ENCODE data around the gene PCDHA9. TPM values are rescaled to one million over a fixed set of nuclear protein-coding genes. Genes with fewer than 3 reads are reported as not detected.
"Not testable (repeated sequence)": the region's sequence is repeated elsewhere in the genome, so short reads cannot be mapped to it uniquely, and the experiment has no call there.

PCDHA9 gene
- total RNA-seq, 1 experiment from 2014 or later = not detected

GRCh38 chr5:140833993-140834392, 14.2 kb upstream of the PCDHA9 start, which contains the start of gene PCDHA7:
Gene PCDHA7, plus strand, starts transcription at chr5:140834269. Its CDS starts 115 bp downstream, at chr5:140834384.
- H3K27ac ChIP-seq = no peak within 1 kb of the TSS
- no peaks in the 10 kb centered on the region for H4K20me1 ChIP-seq (ENCODE audit: insufficient read depth)
- no peaks in the 10 kb centered on the region for H3K9me2 ChIP-seq (ENCODE audit: insufficient read depth)
- no peaks in the 10 kb centered on the region for H3F3A ChIP-seq (ENCODE audit: insufficient read depth, low read depth)
- ChIA-PET POLR2A (ENCODE audit: unreplicated experiment) (no interaction called here), CTCF (no interaction called here)
- H2AFZ ChIP-seq = no peak within 1 kb of the TSS
- intact Hi-C loops (cut with micrococcal nuclease; ENCODE audit: unreplicated experiment) = no loop called here
- no peaks in the 10 kb centered on the region; the same call in 1 of the 2 replicates for H3K9me3 ChIP-seq (ENCODE audit: insufficient read depth, low read depth)
- no peaks in the 10 kb centered on the region for H3K27me3 ChIP-seq (ENCODE audit: insufficient read depth, low read depth)
- BruUV-seq (replicated peaks) = no TSS peak
- H3K36me3 ChIP-seq (ENCODE audit: low read depth) = no peaks in the 10 kb centered on the region
- no peaks in the 10 kb centered on the region for H3K4me1 ChIP-seq (replicated peaks; ENCODE audit: insufficient read depth)
- H3K4me3 ChIP-seq = no peak within 1 kb of the TSS
- DNase-seq = no peak
- H3K4me2 ChIP-seq = no peak within 1 kb of the TSS
- TF ChIP-seq CTCF (conservative IDR thresholded peaks at IDR 0.05) (0 out of 2 replicates have a peak, but pooled peaks have one; percentile 19), EZH2 (IDR thresholded peaks at IDR 0.05; ENCODE audit: low read depth) (no peak)
- H3K79me2 ChIP-seq (ENCODE audit: low read depth) = no peaks in the 10 kb centered on the region

DNA sequence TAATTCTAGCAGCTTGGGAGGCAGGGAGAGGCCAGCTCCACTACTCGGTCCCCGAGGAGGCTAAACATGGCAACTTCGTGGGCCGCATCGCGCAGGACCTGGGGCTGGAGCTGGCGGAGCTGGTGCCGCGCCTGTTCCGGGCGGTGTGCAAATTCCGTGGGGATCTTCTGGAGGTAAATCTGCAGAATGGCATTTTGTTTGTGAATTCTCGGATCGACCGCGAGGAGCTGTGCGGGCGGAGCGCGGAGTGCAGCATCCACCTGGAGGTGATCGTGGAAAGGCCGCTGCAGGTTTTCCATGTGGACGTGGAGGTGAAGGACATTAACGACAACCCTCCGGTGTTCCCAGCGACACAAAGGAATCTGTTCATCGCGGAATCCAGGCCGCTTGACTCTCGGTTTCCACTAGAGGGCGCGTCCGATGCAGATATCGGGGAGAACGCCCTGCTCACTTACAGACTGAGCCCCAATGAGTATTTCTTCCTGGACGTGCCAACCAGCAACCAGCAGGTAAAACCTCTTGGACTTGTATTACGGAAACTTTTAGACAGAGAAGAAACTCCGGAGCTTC, 13.7 kb upstream of the PCDHA9 start:
- H3K27me3 ChIP-seq (ENCODE audit: insufficient read depth, low read depth); H3K27ac ChIP-seq; H3K9me2 ChIP-seq (ENCODE audit: insufficient read depth); intact Hi-C loops (cut with micrococcal nuclease; ENCODE audit: unreplicated experiment); BruUV-seq (replicated peaks); H3K4me3 ChIP-seq; H3K36me3 ChIP-seq (ENCODE audit: low read depth); H3F3A ChIP-seq (ENCODE audit: insufficient read depth, low read depth); H3K4me2 ChIP-seq; H3K4me1 ChIP-seq (replicated peaks; ENCODE audit: insufficient read depth); H2AFZ ChIP-seq; H3K9me3 ChIP-seq (ENCODE audit: insufficient read depth, low read depth); H4K20me1 ChIP-seq (ENCODE audit: insufficient read depth); DNase-seq; CTCF ChIA-PET; POLR2A ChIA-PET (ENCODE audit: unreplicated experiment); H3K79me2 ChIP-seq (ENCODE audit: low read depth): not testable (repeated sequence)

GRCh38 chr5:140835622-140836510, 12.3 kb upstream of the PCDHA9 start:
- ChIA-PET CTCF (no interaction called here), POLR2A (ENCODE audit: unreplicated experiment) (no interaction called here)
- no peaks in the 10 kb centered on the region for H3K27me3 ChIP-seq (ENCODE audit: insufficient read depth, low read depth)
- H3K4me1 ChIP-seq (replicated peaks; ENCODE audit: insufficient read depth) = no peaks in the 10 kb centered on the region
- H3K79me2 ChIP-seq (ENCODE audit: low read depth) = no peaks in the 10 kb centered on the region
- H4K20me1 ChIP-seq (ENCODE audit: insufficient read depth) = no peaks in the 10 kb centered on the region
- no peaks in the 10 kb centered on the region for H3F3A ChIP-seq (ENCODE audit: insufficient read depth, low read depth)
- H3K4me3 ChIP-seq = no peak overlapping the region
- TF ChIP-seq EZH2 (IDR thresholded peaks at IDR 0.05; ENCODE audit: low read depth) (no peak), CTCF (conservative IDR thresholded peaks at IDR 0.05) (no peak)
- no peak overlapping the region for H3K4me2 ChIP-seq
- no peaks in the 10 kb centered on the region for H3K36me3 ChIP-seq (ENCODE audit: low read depth)
- intact Hi-C loops (cut with micrococcal nuclease; ENCODE audit: unreplicated experiment) = no loop called here
- no peak for DNase-seq
- no peak overlapping the region for H3K27ac ChIP-seq
- H3K9me2 ChIP-seq (ENCODE audit: insufficient read depth) = no peaks in the 10 kb centered on the region
- H2AFZ ChIP-seq = no peak overlapping the region
- H3K9me3 ChIP-seq (ENCODE audit: insufficient read depth, low read depth) = no peaks in the 10 kb centered on the region; the same call in 1 of the 2 replicates
- no TSS peak for BruUV-seq (replicated peaks)

Data from PC-9 (cell line).